DND-41 (cell line): ENCODE results near the gene ABHD15.

Experiments used
- ATAC-seq: fragments of 200-7000 bp; cut with Tn5 transposase; 3 replicates; pipeline ENCODE4 v1.9.1; 2021; ENCODE audit warnings: low read depth; ENCODE audit not compliant: insufficient read depth
- DNase-seq: peaks from one replicate; pipeline ENCODE4 v3.0.0-alpha.2; 2020
- H2AFZ ChIP-seq: 2 replicates; pipeline ENCODE4 v1.6.0; 2012; ENCODE audit warnings: low read depth, low read length
- H3K27ac ChIP-seq: 2 replicates; pipeline ENCODE4 v1.5.1; 2012; ENCODE audit warnings: low read length, inconsistent platforms
- H3K27me3 ChIP-seq: fragments of 200-600 bp; sonication (generic); 2 replicates; pipeline ENCODE4 v1.6.0; 2012; ENCODE audit warnings: low read length, mild to moderate bottlenecking, inconsistent platforms; ENCODE audit not compliant: insufficient read depth, poor library complexity
- H3K36me3 ChIP-seq: 2 replicates; pipeline ENCODE4 v1.5.1; 2012; ENCODE audit warnings: low read length, inconsistent platforms; ENCODE audit not compliant: insufficient read depth
- H3K4me1 ChIP-seq: 2 replicates; pipeline ENCODE4 v1.5.1; 2012; ENCODE audit warnings: mild to moderate bottlenecking, low read length; ENCODE audit not compliant: insufficient read depth
- H3K4me2 ChIP-seq: 2 replicates; pipeline ENCODE4 v1.6.0; 2012; ENCODE audit warnings: mild to moderate bottlenecking, moderate library complexity, low read length, inconsistent platforms; ENCODE audit not compliant: insufficient read depth
- H3K4me3 ChIP-seq, 2 experiments: fragments of 200-600 bp in 1 of 2; shearing (Covaris generic) in 1 of 2; 2 replicates each; pipeline ENCODE4 v1.5.1; 2012 to 2016; ENCODE audit warnings: inconsistent platforms in 2 of 2, low read length in 2 of 2, mild to moderate bottlenecking in 2 of 2, low read depth in 1 of 2, moderate library complexity in 1 of 2
- H3K79me2 ChIP-seq: 2 replicates; pipeline ENCODE4 v1.6.0; 2012; ENCODE audit warnings: low read length, inconsistent platforms; ENCODE audit not compliant: insufficient read depth
- H3K9ac ChIP-seq: 2 replicates; pipeline ENCODE4 v1.6.0; 2012; ENCODE audit warnings: low read depth, mild to moderate bottlenecking, inconsistent platforms, low read length, moderate library complexity
- H3K9me3 ChIP-seq: 2 replicates; pipeline ENCODE4 v1.5.1; 2012; ENCODE audit warnings: low read length, moderate library complexity, mild to moderate bottlenecking, inconsistent platforms; ENCODE audit not compliant: insufficient read depth, severe bottlenecking
- H4K20me1 ChIP-seq: 2 replicates; pipeline ENCODE4 v1.6.0; 2012; ENCODE audit warnings: low read length; ENCODE audit not compliant: insufficient read depth
- CTCF ChIP-seq: IDR thresholded peaks from 2 replicates; pipeline ENCODE4 v1.5.1; 2012; ENCODE audit warnings: borderline replicate concordance, low read length, moderate library complexity, mild to moderate bottlenecking; ENCODE audit not compliant: poor library complexity, severe bottlenecking; ENCODE audit errors: extremely low read depth
- EZH2 ChIP-seq: IDR thresholded peaks from 3 replicates; pipeline ENCODE4 v1.6.1; 2012; ENCODE audit warnings: borderline replicate concordance, low read depth, mild to moderate bottlenecking, moderate library complexity, low read length, inconsistent platforms; ENCODE audit not compliant: severe bottlenecking

ABHD15 gene

DNA sequence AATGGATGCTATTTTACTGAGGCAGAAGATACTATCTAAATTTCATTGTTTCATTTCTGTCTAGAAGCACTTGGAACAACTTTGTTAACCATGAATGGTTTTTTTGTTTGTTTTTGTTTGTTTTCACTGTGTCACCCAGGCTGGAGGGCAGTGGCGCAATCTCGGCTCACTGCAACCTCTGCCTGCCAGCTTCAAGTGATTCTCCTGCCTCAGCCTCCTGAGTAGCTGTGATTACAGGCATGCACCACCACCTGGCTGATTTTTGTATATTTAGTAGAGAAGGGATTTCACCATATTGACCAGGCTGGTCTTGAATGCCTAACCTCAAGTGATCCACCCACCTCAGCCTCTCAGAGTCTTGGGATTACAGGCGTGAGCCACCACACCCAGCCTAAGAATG, 40.5 kb downstream of the ABHD15 start:
- TF ChIP-seq EZH2 (no peak), CTCF (no peak)
- no peak for DNase-seq
- Histone ChIP-seq H3K4me3 (no peak overlapping the region), H4K20me1 (no peaks in the 10 kb centered on the region), H3K79me2 (no peaks in the 10 kb centered on the region), H3K4me1 (no peaks in the 10 kb centered on the region), H3K27me3 (no peaks in the 10 kb centered on the region), H3K27ac (no peak overlapping the region), H3K9ac (no peak overlapping the region), H3K36me3 (peaks cover 75% of the 10 kb centered on the region), H2AFZ (no peak overlapping the region), H3K4me2 (no peak overlapping the region), H3K9me3 (no peaks in the 10 kb centered on the region)
- ATAC-seq, result no peak

GRCh38 chr17:29524692-29525091, 42.1 kb downstream of the ABHD15 start:
- no peak overlapping the region for H3K4me2 ChIP-seq
- DNase-seq (no peak), ATAC-seq (no peak)
- H2AFZ ChIP-seq, result no peak overlapping the region
- H3K4me3 ChIP-seq, result no peak overlapping the region
- H3K36me3 ChIP-seq, result peaks cover 78% of the 10 kb centered on the region
- no peaks in the 10 kb centered on the region for H4K20me1 ChIP-seq
- no peaks in the 10 kb centered on the region for H3K9me3 ChIP-seq
- H3K79me2 ChIP-seq, result no peaks in the 10 kb centered on the region
- TF ChIP-seq EZH2, result no peak
- no peak for TF ChIP-seq CTCF
- H3K9ac ChIP-seq, result no peak overlapping the region
- no peaks in the 10 kb centered on the region for H3K4me1 ChIP-seq
- H3K27ac ChIP-seq, result no peak overlapping the region
- no peaks in the 10 kb centered on the region for H3K27me3 ChIP-seq

DNA sequence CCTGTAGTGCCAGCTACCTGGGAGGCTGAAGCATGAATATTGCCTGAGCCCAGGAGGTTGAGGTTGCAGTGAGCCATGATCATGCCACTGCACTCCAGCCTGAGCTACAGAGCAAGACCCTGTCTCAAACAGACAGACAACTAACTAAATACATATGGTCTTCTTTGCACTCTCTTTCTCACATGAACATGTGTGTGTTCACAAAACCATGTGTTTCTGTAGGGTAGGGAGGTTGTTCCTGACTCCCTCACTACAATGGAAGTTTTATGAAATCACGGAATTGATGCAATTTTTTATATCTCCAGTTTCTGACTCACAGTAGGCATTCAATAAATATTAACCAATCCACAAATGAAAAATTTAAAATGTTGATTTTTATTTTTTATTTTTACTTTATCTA, 48.5 kb downstream of the ABHD15 start:
- TF ChIP-seq CTCF (no peak), EZH2 (no peak)
- H3K4me3 ChIP-seq, result no peak overlapping the region
- no peak overlapping the region for H2AFZ ChIP-seq
- no peaks in the 10 kb centered on the region for H3K79me2 ChIP-seq
- H3K27me3 ChIP-seq, result no peaks in the 10 kb centered on the region
- no peaks in the 10 kb centered on the region for H3K4me1 ChIP-seq
- ATAC-seq (no peak), DNase-seq (no peak)
- H3K4me2 ChIP-seq, result no peak overlapping the region
- peaks cover 89% of the 10 kb centered on the region for H3K36me3 ChIP-seq
- H3K27ac ChIP-seq, result no peak overlapping the region
- no peaks in the 10 kb centered on the region for H4K20me1 ChIP-seq
- no peaks in the 10 kb centered on the region for H3K9me3 ChIP-seq
- no peak overlapping the region for H3K9ac ChIP-seq

- no peak for TF ChIP-seq CTCF
- TF ChIP-seq EZH2, result no peak
- H3K27me3 ChIP-seq, result no peaks in the 10 kb centered on the region
- DNase-seq, result no peak
Measured at GRCh38 chr17:29514792-29515191, 52.0 kb downstream of the ABHD15 start.

More at GRCh38 chr17:29514792-29515191, 52.0 kb downstream of the ABHD15 start:
- Histone ChIP-seq H3K4me2 (no peak overlapping the region), H3K36me3 (peaks cover 85% of the 10 kb centered on the region), H3K4me1 (no peaks in the 10 kb centered on the region), H3K9ac (no peak overlapping the region), H2AFZ (no peak overlapping the region), H3K79me2 (no peaks in the 10 kb centered on the region), H3K9me3 (no peaks in the 10 kb centered on the region), H4K20me1 (no peaks in the 10 kb centered on the region), H3K4me3 (no peak overlapping the region), H3K27ac (no peak overlapping the region)
- no peak for ATAC-seq
